HepG2 (cell line): ENCODE results near the gene GDF7. TPM values are rescaled to one million over a fixed set of nuclear protein-coding genes. Genes with fewer than 3 reads are reported as not detected.
A peak's percentile ranks its signal among the peaks of the same experiment; 100 is the strongest.

ENCODE experiments used
- ATAC-seq: fragments of 200-7000 bp; cut with Tn5 transposase; 3 replicates; pipeline ENCODE4 v1.9.1; 2020; ENCODE audit warnings: mild to moderate bottlenecking, moderate library complexity
- BruUV-seq: library from RNA; stranded (reverse); fragments of 400-500 nt; replicated peaks from 2 replicates; lab custom pipeline; 2021; lab: Mats Ljungman, UMichigan
- CTCF ChIA-PET: fragments of 300-600 bp; formaldehyde crosslinking; extraction: SDS; loops from one replicate; lab custom pipeline; 2021; ENCODE audit warnings: low total read pairs, inconsistent platforms, low intra/inter-chr PET ratio; lab: Yijun Ruan, JAX
- POLR2A ChIA-PET: fragments of 350-600 bp; sonication (Branson Sonifier 250); formaldehyde crosslinking; loops from one replicate; lab custom pipeline; 2020; ENCODE audit warnings: antibody characterized with exemption, inconsistent platforms; lab: Yijun Ruan, JAX
- DNase-seq: peaks from one replicate; pipeline ENCODE4 v3.0.0-alpha.2; 2015; ENCODE audit warnings: low spot score
- FAIRE-seq: peaks from 3 replicates; lab custom pipeline; 2011; peaks lifted over from hg19 to GRCh38; lab: Jason Lieb, UNC
- H2AFZ ChIP-seq: one replicate; pipeline ENCODE4 v1.6.1; 2011; ENCODE audit warnings: low read length, inconsistent platforms
- H3K27ac ChIP-seq: fragments of 300-600 bp; 3 replicates; pipeline ENCODE4 v1.8.0; 2011; ENCODE audit warnings: mixed run types, mild to moderate bottlenecking, mixed read lengths, low read length, inconsistent platforms; ENCODE audit not compliant: insufficient read depth; ENCODE audit errors: extremely low read length
- H3K27me3 ChIP-seq, 2 experiments: fragments of 200-600 bp in 1 of 2; 2 replicates in 1 of 2; 3 replicates in 1 of 2; pipeline versions ENCODE4 v1.6.0 to v1.8.0; 2011; ENCODE audit warnings: low read length in 2 of 2, mild to moderate bottlenecking in 2 of 2, moderate library complexity in 2 of 2, inconsistent platforms in 1 of 2; ENCODE audit not compliant: insufficient read depth in 2 of 2, control insufficient read depth in 1 of 2
- H3K36me3 ChIP-seq, 2 experiments: fragments of 200-600 bp in 1 of 2; replicated peaks in 1 of 2; 2 replicates in 1 of 2; 3 replicates in 1 of 2; pipeline versions ENCODE4 v1.5.1 to v1.8.0; 2011; ENCODE audit warnings: low read length in 2 of 2, inconsistent platforms in 1 of 2; ENCODE audit not compliant: insufficient read depth in 2 of 2, control insufficient read depth in 1 of 2
- H3K4me1 ChIP-seq: 2 replicates; pipeline ENCODE4 v1.5.1; 2012; ENCODE audit warnings: low read length, inconsistent platforms; ENCODE audit not compliant: insufficient read depth
- H3K4me2 ChIP-seq: 2 replicates; pipeline ENCODE4 v1.6.0; 2011; ENCODE audit warnings: low read depth, low read length, inconsistent platforms
- H3K4me3 ChIP-seq, 3 experiments: fragments of 200-600 bp in 1 of 3; sonication (generic), shearing (Covaris generic) in 1 of 3; replicated peaks in 1 of 3; 2 replicates each; pipeline ENCODE4 v1.5.1; 2011 to 2016; ENCODE audit warnings: low read length in 3 of 3, inconsistent platforms in 2 of 3, low read depth in 2 of 3, mild to moderate bottlenecking in 2 of 3, control low read depth in 1 of 3, mixed read lengths in 1 of 3; ENCODE audit not compliant: insufficient read depth in 1 of 3
- H3K79me2 ChIP-seq: one replicate; pipeline ENCODE4 v1.6.1; 2011; ENCODE audit warnings: low read length, inconsistent platforms; ENCODE audit not compliant: insufficient read depth
- H3K9ac ChIP-seq: 2 replicates; pipeline ENCODE4 v1.6.0; 2011; ENCODE audit warnings: mild to moderate bottlenecking, low read depth, low read length, inconsistent platforms; ENCODE audit not compliant: insufficient read depth
- H3K9me3 ChIP-seq: 2 replicates; pipeline ENCODE4 v1.5.1; 2012; ENCODE audit warnings: mild to moderate bottlenecking, low read length
- H4K20me1 ChIP-seq: 2 replicates; pipeline ENCODE4 v1.6.0; 2011; ENCODE audit warnings: inconsistent platforms, mild to moderate bottlenecking, low read length, moderate library complexity; ENCODE audit not compliant: insufficient read depth
- ETV5 ChIP-seq: IDR thresholded peaks from 2 replicates; pipeline ENCODE4 v1.6.1; 2018; ENCODE audit warnings: missing biosample characterization, missing genetic modification reagents, inconsistent platforms, borderline replicate concordance
- FOXK1 ChIP-seq: sonication (generic); formaldehyde crosslinking; IDR thresholded peaks from 2 replicates; pipeline ENCODE4 v1.4.0; 2020; ENCODE audit warnings: low read depth, missing genetic modification reagents, borderline replicate concordance
- NFYC ChIP-seq: IDR thresholded peaks from 2 replicates; pipeline ENCODE4 v1.6.1; 2016; ENCODE audit warnings: missing genetic modification reagents, missing compliant biosample characterization
- SAP130 ChIP-seq: IDR thresholded peaks from 2 replicates; pipeline ENCODE4 v1.6.1; 2016; ENCODE audit warnings: low read depth
- THYN1 ChIP-seq: sonication (generic); formaldehyde crosslinking; IDR thresholded peaks from 2 replicates; pipeline ENCODE4 v1.8.1; 2023; ENCODE audit warnings: low read depth, mild to moderate bottlenecking, moderate library complexity, missing genetic modification reagents, borderline replicate concordance
- ZNF33A ChIP-seq: sonication (generic); formaldehyde crosslinking; IDR thresholded peaks from 2 replicates; pipeline ENCODE4 v1.5.1; 2020; ENCODE audit warnings: missing genetic modification reagents, mild to moderate bottlenecking, moderate library complexity, borderline replicate concordance
- ZNF430 ChIP-seq: sonication (generic); formaldehyde crosslinking; IDR thresholded peaks from 2 replicates; pipeline ENCODE4 v1.9.0; 2021; ENCODE audit warnings: mild to moderate bottlenecking, missing genetic modification reagents
- WGBS: methylation state at CpG from one replicate; pipeline ENCODE4 v1.1.6; 2017; ENCODE audit warnings: low lambda C conversion rate; 5-methylcytosine and 5-hydroxymethylcytosine counted together
- in situ Hi-C: cut with HindIII; loops from 2 replicates; pipeline ENCODE4 v1.10.0; 2017; ENCODE audit warnings: low pct_unique_long_range_greater_than_20kb; ENCODE audit not compliant: extremely low pct_ligation_motif_present
- intact Hi-C: fragments of 100-400 bp; cut with micrococcal nuclease; formaldehyde crosslinking; loops from one replicate; pipeline ENCODE4 v1.10.0; 2022; ENCODE audit not compliant: unreplicated experiment
- polyA plus RNA-seq, 8 experiments: library from polyadenylated mRNA; depleted of rRNA in 3 of 8; stranded (reverse) in 7 of 8; unstranded in 1 of 8; fragments of >200 nt; fragmentation: Illumina TruSeq in 4 of 8; extraction: Trizol in 4 of 8; gene quantifications; 2 replicates each; pipeline versions ENCODE4 v1.2.1 to v1.2.3, GENCODE V29; 2011 to 2016; ENCODE audit warnings: low read depth in 4 of 8, missing spikeins in 1 of 8, mixed read lengths in 1 of 8; ENCODE audit not compliant: insufficient read depth in 1 of 8
- total RNA-seq, 5 experiments: library from RNA; depleted of rRNA; stranded (reverse); fragments of >200 nt; fragmentation: Illumina TruSeq; extraction: Trizol; gene quantifications; 2 replicates each; pipeline ENCODE4 v1.2.3, GENCODE V29; 2016; ENCODE audit warnings: low read depth in 1 of 5
- TF ChIP-seq, protein P1 (sequence below): IDR thresholded peaks from 2 replicates; pipeline ENCODE4 v1.6.1; 2016; ENCODE audit warnings: low read depth
- TF ChIP-seq, protein P2 (sequence below): sonication (generic); formaldehyde crosslinking; IDR thresholded peaks from 2 replicates; pipeline ENCODE4 v1.4.0; 2020; ENCODE audit warnings: missing genetic modification reagents
- TF ChIP-seq, protein P3 (sequence below): sonication (generic); formaldehyde crosslinking; IDR thresholded peaks from 2 replicates; pipeline ENCODE4 v1.4.0; 2020; ENCODE audit warnings: low read depth, missing genetic modification reagents

Gene GDF7
- total and polyA plus RNA-seq, 2 of the 13 experiments (the other 11 are each of a cell fraction or from before 2014, with no cell fraction given): 1.6 to 15.0 TPM

DNA sequence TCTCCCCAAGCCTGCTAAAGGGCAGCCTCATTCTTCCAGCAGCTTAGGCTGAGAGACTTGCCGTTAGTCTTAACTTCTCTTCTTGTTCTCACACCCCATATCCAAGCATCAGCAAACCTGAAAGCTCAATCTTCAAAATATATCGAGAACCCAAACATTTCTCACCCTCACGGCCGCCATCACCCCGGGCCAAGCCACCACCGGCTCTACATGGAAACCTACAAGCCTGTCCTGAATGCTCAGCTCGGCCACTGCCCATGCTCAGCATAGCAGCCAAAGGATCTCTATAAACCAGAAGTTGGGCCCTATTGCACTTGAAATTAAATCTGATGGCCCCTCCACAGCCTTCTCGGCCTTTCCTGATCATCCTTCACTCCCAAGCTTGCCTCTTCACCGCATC, 18.1 kb upstream of the GDF7 start (continued):
- TF ChIP-seq ZNF33A (no peak), ZNF430 (CRISPR knock-in tag) (no peak), SAP130 (CRISPR knock-in tag) (no peak)
- TF ChIP-seq, protein P1, sequence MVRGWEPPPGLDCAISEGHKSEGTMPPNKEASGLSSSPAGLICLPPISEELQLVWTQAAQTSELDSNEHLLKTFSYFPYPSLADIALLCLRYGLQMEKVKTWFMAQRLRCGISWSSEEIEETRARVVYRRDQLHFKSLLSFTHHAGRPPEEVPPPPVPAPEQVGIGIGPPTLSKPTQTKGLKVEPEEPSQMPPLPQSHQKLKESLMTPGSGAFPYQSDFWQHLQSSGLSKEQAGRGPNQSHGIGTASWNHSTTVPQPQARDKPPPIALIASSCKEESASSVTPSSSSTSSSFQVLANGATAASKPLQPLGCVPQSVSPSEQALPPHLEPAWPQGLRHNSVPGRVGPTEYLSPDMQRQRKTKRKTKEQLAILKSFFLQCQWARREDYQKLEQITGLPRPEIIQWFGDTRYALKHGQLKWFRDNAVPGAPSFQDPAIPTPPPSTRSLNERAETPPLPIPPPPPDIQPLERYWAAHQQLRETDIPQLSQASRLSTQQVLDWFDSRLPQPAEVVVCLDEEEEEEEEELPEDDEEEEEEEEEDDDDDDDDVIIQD (CRISPR knock-in tag): no peak

DNA sequence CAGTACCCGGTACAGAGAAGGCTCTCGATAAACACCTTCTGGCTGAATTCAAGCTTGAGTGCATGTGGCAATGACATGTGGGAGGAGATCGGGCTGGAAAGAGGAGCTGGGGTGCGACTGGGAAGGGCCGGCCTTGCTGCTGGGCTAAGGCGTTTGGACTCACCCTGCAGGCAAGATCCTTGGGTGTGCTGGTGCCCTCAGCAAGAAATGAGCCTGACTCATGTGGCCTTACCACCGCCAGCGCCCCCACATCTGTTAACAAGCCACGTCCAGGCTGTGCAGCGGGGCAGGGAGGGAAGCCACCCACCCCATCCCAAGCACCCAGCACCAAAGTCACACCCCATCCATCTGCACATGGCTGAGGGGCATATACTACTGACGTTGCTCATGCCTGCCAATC, 17.4 kb upstream of the GDF7 start:
- peaks cover 9% of the 10 kb centered on the region for H3K79me2 ChIP-seq
- no peaks in the 10 kb centered on the region for H4K20me1 ChIP-seq
- WGBS: 93% methylated on average over 11 of the region's 11 CpGs
- TF ChIP-seq, protein P2, sequence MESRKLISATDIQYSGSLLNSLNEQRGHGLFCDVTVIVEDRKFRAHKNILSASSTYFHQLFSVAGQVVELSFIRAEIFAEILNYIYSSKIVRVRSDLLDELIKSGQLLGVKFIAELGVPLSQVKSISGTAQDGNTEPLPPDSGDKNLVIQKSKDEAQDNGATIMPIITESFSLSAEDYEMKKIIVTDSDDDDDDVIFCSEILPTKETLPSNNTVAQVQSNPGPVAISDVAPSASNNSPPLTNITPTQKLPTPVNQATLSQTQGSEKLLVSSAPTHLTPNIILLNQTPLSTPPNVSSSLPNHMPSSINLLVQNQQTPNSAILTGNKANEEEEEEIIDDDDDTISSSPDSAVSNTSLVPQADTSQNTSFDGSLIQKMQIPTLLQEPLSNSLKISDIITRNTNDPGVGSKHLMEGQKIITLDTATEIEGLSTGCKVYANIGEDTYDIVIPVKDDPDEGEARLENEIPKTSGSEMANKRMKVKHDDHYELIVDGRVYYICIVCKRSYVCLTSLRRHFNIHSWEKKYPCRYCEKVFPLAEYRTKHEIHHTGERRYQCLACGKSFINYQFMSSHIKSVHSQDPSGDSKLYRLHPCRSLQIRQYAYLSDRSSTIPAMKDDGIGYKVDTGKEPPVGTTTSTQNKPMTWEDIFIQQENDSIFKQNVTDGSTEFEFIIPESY (CRISPR knock-in tag): peak; percentile 66; the same call in 1 of the 2 replicates
- TF ChIP-seq FOXK1 (CRISPR knock-in tag) (no peak), ETV5 (CRISPR knock-in tag) (no peak), NFYC (CRISPR knock-in tag) (no peak), THYN1 (no peak)
- TF ChIP-seq, protein P3, sequence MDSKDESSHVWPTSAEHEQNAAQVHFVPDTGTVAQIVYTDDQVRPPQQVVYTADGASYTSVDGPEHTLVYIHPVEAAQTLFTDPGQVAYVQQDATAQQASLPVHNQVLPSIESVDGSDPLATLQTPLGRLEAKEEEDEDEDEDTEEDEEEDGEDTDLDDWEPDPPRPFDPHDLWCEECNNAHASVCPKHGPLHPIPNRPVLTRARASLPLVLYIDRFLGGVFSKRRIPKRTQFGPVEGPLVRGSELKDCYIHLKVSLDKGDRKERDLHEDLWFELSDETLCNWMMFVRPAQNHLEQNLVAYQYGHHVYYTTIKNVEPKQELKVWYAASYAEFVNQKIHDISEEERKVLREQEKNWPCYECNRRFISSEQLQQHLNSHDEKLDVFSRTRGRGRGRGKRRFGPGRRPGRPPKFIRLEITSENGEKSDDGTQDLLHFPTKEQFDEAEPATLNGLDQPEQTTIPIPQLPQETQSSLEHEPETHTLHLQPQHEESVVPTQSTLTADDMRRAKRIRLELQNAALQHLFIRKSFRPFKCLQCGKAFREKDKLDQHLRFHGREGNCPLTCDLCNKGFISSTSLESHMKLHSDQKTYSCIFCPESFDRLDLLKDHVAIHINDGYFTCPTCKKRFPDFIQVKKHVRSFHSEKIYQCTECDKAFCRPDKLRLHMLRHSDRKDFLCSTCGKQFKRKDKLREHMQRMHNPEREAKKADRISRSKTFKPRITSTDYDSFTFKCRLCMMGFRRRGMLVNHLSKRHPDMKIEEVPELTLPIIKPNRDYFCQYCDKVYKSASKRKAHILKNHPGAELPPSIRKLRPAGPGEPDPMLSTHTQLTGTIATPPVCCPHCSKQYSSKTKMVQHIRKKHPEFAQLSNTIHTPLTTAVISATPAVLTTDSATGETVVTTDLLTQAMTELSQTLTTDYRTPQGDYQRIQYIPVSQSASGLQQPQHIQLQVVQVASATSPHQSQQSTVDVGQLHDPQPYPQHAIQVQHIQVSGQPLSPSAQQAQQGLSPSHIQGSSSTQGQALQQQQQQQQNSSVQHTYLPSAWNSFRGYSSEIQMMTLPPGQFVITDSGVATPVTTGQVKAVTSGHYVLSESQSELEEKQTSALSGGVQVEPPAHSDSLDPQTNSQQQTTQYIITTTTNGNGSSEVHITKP (CRISPR knock-in tag): no peak
- TF ChIP-seq, all 625 proteins: peak for 1
- Histone ChIP-seq H3K4me3 (no peak overlapping the region), H3K27me3 (peaks cover 0 to 2% of the 10 kb centered on the region in 2 experiments; a peak in 2 of 5 replicates), H3K4me2 (peak overlapping the region; percentile 93), H3K36me3 (peaks cover 2 to 5% of the 10 kb centered on the region in 2 experiments; a peak in 2 of 5 replicates), H3K9ac (no peak overlapping the region), H2AFZ (no peak overlapping the region), H3K27ac (no peak overlapping the region), H3K9me3 (no peaks in the 10 kb centered on the region), H3K4me1 (peaks cover 47% of the 10 kb centered on the region)
- DNase-seq (no peak), ATAC-seq (no peak), FAIRE-seq (no peak)
- in situ Hi-C loops (no loop called here), intact Hi-C loops (no loop called here)
- ChIA-PET CTCF (no interaction called here), POLR2A (interaction anchor here (1.4 to 5.9 kb wide), 6 partner anchors 14 to 244 kb away, joined by 3 to 51 read pairs (median 6); partner anchors contain the start of genes GDF7 and RHOB)
- BruUV-seq: no TSS peak
